GM21786 (cell line): Measurements from ENCODE around the gene NAV3.
A peak's percentile ranks its signal among the peaks of the same experiment; 100 is the strongest.

ENCODE experiments used
- ATAC-seq: cut with Tn5 transposase; IDR thresholded peaks from one replicate; pipeline ENCODE4 v1.9.1; 2021; ENCODE audit not compliant: unreplicated experiment

The NAV3 gene

DNA sequence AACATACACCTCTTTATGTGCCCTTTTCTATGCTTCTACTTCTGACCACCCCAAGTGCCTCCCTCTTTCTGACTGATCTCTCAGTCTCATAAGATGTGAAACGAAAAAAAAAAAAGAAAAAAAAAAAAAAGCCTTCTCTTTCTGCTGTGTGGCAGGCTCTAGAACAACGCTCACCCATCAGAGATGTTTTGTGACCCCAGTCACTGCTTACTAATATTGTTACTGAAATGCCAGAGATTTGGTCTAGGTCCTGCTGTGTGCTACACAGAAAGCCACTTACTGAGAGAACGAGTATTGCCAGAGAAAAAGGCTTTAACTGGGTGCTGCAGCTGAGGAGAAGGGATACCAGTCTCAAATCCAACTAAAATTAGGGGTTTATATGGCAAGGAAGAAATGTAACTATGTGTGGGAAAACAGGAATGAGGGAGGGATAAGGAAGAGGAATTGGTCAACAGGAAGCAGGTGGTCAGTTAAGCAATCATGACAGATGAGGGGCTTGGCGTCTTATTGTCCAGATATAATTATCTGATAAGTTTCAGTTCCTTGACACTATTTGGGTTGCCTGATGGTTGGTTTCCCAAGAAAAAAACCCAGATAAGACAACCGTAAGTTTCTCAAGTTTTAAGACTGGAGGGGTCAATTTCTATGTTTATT, 149.0 kb downstream of the NAV3 start:
- ATAC-seq: no peak

DNA sequence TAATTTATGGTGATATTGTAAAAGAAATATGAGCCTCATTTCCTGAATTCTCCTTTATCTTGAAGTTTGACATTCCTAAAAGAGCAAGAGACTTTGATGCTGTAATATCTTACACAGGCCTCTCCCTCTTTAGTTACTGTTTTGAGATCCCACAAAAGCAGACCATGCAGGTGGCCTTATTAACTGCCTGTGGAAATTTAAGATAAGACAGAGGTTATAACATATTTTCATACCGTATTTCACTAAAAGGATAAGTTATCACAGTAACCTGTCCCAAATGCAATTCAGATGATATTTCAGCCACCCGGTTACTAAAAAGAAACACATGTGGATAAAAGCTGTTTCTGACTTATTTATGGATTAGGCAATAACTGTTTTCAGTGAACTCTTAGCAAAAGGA, 150.1 kb downstream of the NAV3 start:
- no peak for ATAC-seq

DNA sequence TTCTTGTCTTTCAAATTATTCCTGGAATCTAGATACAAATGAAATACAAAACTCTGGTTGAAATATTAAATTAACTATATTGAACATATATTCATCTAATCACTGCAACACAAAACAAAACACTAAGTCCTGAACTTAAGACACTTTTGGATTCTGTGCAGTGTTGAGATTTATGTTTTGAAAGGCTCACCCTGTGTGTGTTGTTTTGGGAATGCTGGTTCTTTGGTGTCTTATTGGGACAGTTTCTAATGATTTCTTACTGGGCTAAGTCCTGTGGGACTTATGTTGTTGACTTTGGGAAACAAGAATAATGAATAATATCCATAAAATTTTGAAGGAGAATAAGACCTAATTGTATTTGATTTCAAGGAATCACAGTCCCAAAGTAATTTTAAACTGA, 153.2 kb downstream of the NAV3 start:
- no peak for ATAC-seq

DNA sequence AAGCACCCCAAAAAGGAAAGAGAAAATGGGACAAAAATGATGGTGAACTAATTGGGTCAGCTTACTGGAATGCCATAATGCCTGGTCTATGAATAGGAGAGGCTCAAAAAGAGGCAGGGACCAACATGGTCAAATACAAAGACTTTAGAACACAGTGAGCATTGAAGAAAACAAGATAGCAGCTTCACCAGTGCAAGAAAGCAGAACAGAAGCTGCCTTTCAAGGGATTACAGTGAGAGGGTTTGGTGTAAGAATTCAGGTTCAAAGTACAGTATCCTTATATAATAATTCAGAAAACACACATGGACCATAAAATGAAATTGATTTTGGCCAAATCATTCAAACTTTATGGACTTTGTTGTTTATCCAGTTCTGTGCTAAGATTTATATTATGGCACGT, 162.1 kb downstream of the NAV3 start:
- no peak for ATAC-seq

DNA sequence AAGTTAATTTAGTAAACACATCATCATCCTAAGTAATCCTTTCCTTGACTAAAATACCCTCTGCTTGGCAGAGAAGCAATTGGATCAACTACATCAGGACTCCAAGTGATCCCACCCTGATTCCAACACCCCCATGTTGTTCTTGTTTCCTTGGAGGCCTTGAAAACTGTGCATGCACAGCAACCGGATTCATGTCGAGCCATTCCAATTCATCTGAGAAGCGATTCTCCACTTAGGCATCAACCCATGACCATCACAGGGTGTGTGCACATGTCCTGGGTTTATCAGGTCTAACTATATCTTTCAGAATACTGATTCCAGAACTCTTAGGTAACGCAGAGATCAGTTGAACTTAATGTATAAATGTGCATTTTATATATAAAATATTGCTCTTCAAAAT, 163.0 kb downstream of the NAV3 start:
- no peak for ATAC-seq

DNA sequence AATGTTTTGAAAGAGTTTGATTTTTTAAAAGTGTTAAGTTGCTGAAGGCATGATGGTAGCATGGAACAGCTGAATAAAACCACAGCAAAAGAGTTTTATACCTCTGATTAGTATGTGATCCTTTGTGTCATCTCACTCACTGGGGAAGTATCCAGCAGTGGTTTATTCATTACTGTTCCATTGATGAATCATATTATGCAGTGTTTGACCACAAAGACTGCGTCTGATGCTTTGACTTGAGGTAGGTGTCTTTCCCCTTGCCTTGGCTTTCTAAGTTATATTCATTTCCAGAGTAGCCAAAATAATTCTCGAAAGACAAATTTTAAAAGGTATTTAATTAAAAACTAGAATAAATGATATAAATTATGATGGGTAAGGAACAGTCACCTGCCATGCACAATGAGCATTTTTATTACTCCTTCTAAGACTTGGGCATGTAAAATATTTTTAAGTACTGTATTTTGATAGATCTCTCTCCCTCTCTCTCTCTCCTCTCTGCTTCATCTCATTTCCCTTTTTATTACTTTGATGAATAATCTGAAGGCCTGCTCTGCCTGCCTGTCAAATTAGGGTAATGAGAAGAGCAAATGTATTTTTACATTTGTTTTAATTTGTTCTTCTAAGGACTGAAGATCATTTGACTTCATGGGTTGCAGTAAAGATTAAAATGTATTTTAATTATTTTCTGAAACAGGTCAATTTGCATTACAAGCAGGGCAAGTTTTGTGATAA, 164.9 kb downstream of the NAV3 start:
- ATAC-seq: peak; percentile 78

DNA sequence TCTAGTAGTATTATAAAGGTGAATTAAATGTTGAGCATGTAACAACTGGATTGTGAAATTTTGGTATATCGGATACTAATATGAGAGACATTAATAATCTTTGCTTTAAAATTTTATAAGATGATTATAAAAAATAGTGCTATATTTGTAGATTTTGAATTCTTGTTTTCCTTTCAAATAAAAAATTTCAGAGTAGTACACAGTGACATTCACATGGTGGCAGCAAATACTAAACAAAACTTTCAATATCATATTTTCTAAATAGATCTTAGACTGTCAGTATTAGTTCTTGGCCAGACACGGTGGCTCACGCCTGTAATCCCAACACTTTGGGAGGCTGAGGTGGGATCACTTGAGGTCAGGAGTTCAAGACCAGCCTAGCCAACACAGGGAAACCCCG, 166.0 kb downstream of the NAV3 start:
- no peak for ATAC-seq

DNA sequence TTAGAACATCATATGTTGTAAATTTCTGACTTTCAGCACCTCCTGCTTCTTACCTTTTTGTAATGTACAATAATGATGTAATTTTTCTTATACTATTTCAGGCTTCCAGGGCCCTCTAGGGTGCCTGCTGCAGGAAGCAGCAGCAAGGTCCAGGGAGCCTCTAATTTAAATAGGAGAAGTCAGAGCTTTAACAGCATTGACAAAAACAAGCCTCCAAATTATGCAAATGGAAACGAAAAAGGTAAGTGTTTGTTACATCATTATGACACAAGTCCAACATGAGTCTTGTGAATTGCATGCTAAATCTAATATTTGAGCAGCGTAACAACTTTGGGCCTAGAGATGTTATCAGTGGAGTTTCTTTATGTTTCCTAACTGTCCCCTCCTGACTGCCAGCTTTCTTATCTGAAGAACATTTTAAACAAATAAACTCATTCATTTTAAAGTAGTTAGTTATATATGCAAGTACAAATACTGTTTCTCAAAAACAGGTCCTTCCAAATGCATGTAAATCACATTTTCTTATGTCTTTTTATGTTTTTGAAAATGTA, 167.6 kb downstream of the NAV3 start:
- no peak for ATAC-seq

DNA sequence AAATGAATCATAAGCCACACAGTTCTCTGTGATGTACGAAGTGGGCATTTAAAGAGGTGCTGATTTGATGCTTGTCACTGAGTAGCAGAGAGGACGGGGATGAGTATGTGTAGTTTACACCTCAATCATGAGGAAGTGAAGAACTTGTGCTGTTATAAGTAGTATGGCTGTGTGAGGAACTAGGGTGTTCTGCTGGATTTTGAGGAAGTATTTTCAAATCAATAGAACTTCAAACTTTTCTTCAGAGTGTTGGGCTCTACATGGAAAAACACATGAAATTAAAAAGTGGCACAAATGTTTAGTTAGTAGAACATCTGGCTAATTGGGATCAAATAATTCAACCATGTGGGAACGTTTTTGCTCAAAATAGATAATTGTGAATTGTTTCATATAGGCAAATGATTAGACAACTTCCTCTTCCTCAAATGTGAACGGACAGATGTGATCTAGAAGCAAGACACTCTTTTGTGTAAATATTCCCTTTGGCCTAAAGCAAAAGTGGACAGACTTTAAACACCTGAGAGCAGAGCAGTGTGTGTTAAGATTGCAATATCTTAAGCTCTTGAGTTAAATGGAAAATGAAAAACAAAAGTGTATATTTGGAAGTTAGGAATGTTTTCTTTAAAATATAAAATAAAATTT, 168.5 kb downstream of the NAV3 start:
- peak; percentile 68 for ATAC-seq

DNA sequence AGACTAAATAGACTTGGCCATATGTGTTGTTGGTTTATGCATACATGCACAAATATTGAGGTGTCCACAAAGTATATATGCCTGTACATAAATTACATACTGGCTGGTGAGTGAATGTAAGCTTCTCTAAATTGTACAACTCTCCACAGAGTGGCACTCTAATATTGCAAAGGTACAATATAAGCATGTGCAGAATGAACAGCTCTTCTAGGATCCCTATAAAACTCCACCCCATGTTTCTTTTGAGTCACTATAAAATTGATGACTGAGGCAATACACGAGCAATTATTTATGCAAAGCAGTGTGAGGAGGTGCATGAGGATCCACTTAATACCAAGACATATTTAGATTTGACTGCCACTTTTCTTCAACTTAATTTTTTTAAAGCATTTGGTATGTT, 172.2 kb downstream of the NAV3 start:
- no peak for ATAC-seq

DNA sequence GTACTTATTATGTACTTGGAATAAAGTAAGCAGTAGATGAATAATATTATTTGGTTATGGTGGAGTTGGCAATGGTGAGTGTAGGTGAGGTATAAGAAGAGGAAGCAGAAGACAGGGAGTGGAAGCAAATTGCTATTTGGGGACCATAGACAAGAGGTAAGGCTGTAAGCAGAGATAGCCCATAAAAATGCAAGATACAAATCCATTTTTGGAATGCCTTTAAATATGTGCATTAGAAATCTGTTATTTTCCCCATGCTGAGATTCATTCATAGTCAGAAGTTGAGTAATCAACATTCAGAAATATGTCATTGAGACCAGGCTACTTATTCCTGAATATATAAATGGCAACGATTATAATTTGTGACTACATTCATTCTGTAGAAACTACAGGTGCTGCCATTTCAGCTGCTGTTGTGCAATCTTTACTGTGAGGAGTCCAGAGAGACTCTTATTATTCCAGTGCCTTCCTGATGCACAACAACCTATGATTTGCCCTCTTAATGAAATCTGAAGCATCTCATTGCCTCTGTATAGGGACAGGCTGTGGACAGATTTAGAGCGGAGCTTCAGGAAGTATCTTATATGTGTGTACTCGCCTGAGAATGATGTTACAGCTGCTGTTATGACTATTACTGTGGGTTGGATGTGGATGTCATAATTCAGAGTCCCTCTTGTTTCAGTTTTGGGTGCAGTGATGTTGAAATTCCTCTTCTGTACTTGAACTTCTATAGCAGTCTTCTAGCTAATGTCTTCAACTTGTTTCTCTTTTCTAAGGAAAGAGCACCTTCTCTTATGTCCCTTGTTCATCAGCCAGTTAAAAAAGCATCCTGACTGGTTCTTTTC, 173.8 kb downstream of the NAV3 start:
- no peak for ATAC-seq

DNA sequence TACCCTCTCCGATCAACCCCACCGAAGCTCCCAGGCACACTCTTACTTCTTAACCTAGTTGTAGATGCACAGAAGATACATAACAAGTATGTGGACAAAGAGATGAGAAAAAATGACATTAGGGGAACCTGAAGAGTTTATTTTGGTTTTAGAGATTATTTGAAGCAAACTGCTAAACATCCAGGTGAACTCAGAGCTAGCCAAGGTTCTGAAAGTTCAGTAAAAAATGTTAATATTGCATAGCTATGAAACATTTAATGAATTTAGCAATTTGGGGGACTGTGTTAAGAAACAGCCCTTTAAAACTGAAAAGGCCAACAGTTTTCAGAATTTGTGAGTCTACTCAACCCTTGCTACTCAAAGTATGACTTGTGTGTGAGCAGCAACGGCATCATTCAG, 174.4 kb downstream of the NAV3 start:
- no peak for ATAC-seq

DNA sequence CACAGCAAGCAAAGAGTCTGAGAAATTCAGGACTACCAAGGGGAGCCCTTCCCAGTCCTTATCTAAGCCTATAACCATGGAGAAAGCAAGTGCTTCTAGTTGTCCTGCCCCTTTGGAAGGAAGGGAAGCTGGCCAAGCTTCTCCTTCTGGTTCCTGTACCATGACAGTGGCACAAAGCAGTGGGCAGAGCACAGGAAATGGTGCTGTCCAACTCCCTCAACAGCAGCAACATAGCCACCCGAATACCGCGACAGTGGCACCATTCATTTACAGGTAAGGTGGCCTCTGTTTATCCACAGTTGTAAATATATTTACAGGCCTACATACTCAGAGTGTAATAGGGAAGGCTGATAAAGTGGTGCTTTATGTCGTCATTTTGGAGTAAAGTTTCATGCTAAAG, 176.5 kb downstream of the NAV3 start:
- no peak for ATAC-seq

DNA sequence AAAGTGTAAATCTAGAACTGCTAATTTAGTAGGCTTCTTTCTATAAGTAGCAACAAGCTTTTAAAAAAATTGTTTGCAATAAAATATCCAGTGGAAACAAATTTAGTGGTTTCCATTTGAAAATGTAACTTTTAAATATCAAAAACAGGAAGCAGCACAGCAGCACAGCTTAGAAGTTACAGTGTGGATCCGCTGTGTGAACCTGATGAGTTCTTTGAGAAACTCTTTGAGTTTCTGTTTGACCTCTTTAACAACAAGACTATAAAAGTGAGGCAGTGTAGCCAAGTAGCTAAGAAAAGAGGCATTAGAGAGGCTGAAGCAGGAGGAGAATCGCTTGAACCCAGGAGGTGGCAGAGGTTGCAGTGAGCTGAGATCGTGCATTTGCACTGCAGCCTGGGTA, 178.3 kb downstream of the NAV3 start:
- ATAC-seq: no peak

DNA sequence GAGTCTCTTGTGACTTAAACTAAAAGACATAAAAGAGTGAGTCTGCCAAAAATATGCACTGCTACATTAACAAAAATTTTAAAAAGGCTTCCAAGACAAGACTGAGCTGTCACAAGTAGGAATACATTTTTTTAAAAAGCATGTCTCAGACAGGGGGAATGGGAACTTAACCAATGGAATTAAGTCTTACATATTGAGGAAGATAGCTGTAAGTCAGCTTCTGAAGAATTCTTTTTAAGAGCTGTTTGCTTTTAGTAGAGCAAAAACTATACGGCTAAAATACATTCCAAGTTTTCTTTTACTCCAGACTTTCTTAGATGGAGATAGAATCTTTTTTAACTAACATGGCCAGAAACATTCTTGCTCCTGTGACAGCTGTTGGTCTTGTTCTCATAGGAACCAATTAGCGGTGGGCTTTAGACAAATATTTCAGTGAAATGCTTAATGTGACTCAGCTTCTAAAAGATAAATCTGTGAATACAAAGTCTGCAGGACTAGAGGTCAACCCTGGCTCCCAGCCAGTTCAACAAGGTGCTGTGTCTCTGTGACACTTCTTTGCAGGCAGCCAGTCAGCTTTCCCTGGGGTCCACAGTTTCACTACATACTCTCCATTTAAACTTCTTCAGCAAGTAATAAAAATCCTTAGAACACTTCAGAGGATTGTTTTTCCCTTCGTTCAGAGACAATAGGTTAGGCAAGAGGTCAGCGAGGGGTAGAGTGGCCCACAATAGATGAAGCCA, 187.6 kb downstream of the NAV3 start:
- no peak for ATAC-seq

DNA sequence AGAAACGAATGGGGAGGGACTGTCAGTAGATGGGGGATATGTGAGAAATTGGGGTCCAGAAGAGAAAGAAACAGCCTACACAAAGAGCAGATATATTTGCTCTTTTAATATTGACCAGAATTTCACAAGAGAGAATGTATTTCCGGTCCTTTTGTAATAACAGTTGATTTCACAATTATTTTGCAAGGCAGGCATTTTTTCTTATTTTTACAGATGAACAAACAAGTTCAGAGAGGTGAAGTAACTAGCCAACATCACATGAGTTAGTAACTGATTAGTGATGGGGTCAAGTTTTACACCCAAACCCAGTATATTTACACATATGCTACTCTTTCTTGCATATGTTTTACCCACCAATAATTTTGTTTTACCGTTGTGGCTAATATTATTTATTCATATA, 188.2 kb downstream of the NAV3 start:
- ATAC-seq: no peak

DNA sequence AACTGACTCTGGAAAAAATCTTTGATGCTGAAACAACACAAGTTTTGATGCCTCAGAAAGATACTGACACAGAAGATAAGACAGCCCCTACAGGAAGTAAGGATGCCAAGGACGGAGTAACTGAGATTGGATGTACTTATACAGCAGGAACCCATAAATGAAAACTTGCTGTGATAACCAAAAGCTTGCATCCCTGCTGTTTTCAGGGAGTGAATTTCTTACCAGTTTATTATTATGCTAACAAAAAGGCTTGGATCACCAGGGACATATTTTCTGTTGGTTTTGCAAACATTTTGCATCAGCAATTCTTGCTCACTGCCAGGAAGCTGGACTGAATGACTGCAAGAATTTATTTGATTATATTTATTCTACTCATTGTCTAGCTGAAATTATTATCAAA, 197.7 kb downstream of the NAV3 start:
- ATAC-seq: no peak

DNA sequence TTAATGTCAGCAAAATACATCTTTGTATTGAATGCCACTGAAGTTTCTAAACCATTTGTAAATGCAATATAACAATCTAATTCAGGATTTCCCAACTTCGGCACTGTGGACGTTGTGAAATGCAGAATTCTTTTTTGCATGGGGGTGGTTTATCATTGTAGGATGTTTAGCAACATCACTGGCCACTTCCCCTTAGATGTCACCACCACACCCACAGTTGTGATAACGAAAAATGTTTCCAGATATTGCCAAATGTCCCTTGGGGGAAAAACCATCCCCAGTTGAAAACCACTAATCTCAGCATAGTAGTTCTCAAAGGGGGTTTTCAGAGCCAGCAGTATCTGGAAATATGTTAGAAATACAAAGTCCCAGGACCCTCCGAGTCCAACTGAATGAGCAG, 203.3 kb downstream of the NAV3 start:
- ATAC-seq: no peak

DNA sequence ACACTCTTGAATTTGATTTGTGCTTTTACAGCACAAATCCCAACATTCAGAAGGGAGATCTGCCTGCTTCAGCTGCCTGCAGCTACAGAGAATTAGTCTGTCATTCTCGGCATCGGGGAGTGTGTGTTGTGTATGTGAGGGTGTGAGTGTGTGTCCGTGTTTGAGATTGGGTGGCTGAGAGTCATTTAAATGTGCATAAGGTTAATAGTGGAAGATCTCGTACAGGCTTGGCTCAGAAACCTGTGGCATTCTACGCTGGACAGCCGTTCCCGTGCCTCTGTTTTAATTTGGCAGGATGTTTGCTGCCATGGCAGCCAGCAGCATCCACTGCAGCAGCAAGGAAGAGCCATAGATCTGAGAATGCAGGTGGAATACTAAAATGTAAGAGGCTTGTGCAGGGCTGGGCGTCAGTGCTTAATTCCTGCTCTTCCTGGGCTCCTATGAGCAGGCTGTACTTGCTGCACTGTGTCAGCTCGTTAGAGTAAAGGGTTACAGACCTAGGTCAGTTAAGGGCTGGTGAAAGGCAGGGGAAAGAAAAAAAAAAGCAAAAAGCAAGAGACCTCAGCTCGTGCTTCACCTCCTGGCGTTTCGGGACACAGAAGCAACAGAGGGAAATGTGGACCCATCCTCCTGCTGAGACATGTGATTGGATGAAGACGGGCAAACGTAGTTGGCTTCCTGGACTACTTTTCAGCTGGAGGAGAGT, 205.4 kb downstream of the NAV3 start:
- no peak for ATAC-seq

DNA sequence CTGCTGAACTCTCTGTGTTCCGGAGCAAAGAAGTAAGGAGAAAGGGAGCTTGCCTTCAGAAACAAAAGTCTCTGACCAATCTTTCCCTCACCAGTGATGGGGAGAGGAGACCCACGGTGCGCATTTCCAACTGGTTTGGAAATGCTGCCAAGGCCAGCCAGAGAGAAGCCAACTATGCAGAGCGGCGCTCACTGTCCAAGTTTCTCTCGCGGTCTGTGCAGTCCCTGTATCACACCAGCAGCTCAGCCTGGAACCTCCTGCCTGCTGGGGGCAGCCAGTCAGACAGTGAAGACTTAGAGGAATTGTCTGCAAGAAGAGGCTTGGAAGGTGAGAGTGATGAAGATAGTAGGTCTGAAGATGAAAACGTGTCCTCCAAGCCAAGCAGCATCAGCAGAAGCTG, 206.2 kb downstream of the NAV3 start:
- ATAC-seq: no peak
